Measurements from ENCODE around the gene MRGPRX1. TPM values are rescaled to one million over a fixed set of nuclear protein-coding genes. Genes with fewer than 3 reads are reported as not detected.

Gene MRGPRX1
- total and polyA plus RNA-seq, 2 of the 13 experiments (the other 11 are each of a cell fraction or from before 2014, with no cell fraction given) = not detected

DNA sequence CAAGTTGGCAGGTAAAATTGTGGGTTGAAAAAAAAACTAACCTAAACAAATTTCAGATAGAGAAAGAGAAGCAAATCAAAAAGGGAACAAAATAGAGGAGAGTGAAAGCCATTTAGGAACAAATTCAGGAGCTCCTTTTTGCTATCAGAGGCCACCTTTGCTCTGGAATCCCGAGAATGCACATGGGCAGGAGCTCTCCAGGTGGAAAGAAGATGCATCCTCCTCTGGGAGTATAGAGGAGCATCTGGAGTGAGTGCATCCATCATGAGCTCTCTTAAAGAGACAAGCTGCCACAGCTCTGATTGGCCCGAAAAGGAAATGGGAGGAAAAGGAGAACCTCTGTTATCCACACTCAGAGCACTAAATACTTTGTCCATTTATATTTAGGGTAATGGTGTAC is 26.3 kb downstream of the MRGPRX1 start:
- in situ Hi-C loops (cut with HindIII; ENCODE audit: extremely low pct_ligation_motif_present, low pct_unique_long_range_greater_than_20kb) = no loop called here
- peaks cover 0 to 55% of the 10 kb centered on the region in 2 experiments; a peak in 4 of 5 replicates for H3K27me3 ChIP-seq (ENCODE audit: control insufficient read depth in 1 of 2, insufficient read depth in 2 of 2, low read length in 2 of 2)
- H3K27ac ChIP-seq (ENCODE audit: extremely low read length, insufficient read depth, low read length) = no peak overlapping the region
- CTCF ChIA-PET (ENCODE audit: low intra/inter-chr PET ratio, low total read pairs) = no interaction called here
- TF ChIP-seq, protein P1, sequence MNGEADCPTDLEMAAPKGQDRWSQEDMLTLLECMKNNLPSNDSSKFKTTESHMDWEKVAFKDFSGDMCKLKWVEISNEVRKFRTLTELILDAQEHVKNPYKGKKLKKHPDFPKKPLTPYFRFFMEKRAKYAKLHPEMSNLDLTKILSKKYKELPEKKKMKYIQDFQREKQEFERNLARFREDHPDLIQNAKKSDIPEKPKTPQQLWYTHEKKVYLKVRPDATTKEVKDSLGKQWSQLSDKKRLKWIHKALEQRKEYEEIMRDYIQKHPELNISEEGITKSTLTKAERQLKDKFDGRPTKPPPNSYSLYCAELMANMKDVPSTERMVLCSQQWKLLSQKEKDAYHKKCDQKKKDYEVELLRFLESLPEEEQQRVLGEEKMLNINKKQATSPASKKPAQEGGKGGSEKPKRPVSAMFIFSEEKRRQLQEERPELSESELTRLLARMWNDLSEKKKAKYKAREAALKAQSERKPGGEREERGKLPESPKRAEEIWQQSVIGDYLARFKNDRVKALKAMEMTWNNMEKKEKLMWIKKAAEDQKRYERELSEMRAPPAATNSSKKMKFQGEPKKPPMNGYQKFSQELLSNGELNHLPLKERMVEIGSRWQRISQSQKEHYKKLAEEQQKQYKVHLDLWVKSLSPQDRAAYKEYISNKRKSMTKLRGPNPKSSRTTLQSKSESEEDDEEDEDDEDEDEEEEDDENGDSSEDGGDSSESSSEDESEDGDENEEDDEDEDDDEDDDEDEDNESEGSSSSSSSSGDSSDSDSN (CRISPR knock-in tag; IDR thresholded peaks at IDR 0.05) = no peak
- TF ChIP-seq KDM4B (CRISPR knock-in tag; IDR thresholded peaks at IDR 0.05) (no peak), RARG (CRISPR knock-in tag; IDR thresholded peaks at IDR 0.05; ENCODE audit: low read depth) (no peak), KDM5B (CRISPR knock-in tag; IDR thresholded peaks at IDR 0.05; ENCODE audit: borderline replicate concordance) (no peak), ATRX (CRISPR knock-in tag; IDR thresholded peaks at IDR 0.05; ENCODE audit: borderline replicate concordance) (no peak), SALL1 (CRISPR knock-in tag; IDR thresholded peaks at IDR 0.05) (no peak), ZNF335 (CRISPR knock-in tag; IDR thresholded peaks at IDR 0.05) (no peak), ZNF317 (CRISPR knock-in tag; IDR thresholded peaks at IDR 0.05) (no peak)
- TF ChIP-seq, protein P2, sequence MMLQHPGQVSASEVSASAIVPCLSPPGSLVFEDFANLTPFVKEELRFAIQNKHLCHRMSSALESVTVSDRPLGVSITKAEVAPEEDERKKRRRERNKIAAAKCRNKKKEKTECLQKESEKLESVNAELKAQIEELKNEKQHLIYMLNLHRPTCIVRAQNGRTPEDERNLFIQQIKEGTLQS (CRISPR knock-in tag; IDR thresholded peaks at IDR 0.05) = no peak
- TF ChIP-seq, protein P3, sequence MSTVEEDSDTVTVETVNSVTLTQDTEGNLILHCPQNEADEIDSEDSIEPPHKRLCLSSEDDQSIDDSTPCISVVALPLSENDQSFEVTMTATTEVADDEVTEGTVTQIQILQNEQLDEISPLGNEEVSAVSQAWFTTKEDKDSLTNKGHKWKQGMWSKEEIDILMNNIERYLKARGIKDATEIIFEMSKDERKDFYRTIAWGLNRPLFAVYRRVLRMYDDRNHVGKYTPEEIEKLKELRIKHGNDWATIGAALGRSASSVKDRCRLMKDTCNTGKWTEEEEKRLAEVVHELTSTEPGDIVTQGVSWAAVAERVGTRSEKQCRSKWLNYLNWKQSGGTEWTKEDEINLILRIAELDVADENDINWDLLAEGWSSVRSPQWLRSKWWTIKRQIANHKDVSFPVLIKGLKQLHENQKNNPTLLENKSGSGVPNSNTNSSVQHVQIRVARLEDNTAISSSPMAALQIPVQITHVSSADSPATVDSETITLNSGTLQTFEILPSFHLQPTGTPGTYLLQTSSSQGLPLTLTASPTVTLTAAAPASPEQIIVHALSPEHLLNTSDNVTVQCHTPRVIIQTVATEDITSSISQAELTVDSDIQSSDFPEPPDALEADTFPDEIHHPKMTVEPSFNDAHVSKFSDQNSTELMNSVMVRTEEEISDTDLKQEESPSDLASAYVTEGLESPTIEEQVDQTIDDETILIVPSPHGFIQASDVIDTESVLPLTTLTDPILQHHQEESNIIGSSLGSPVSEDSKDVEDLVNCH (CRISPR knock-in tag; IDR thresholded peaks at IDR 0.05) = no peak
- H2AFZ ChIP-seq (ENCODE audit: low read length) = no peak overlapping the region
- no peaks in the 10 kb centered on the region for H3K36me3 ChIP-seq (replicated peaks in 1 of 2; ENCODE audit: control insufficient read depth in 1 of 2, insufficient read depth in 2 of 2, low read length in 2 of 2)
- DNase-seq (ENCODE audit: low spot score) = no peak
- no peak overlapping the region for H3K4me2 ChIP-seq (ENCODE audit: low read depth, low read length)
- intact Hi-C loops (cut with micrococcal nuclease; ENCODE audit: unreplicated experiment) = no loop called here
- ATAC-seq = no peak
- no peaks in the 10 kb centered on the region for H4K20me1 ChIP-seq (ENCODE audit: insufficient read depth, low read length)
- no peak overlapping the region for H3K9ac ChIP-seq (ENCODE audit: insufficient read depth, low read depth, low read length)
- H3K79me2 ChIP-seq (ENCODE audit: insufficient read depth, low read length) = no peaks in the 10 kb centered on the region
- H3K4me3 ChIP-seq (replicated peaks in 1 of 3; ENCODE audit: insufficient read depth in 1 of 3, low read depth in 2 of 3, low read length in 3 of 3) = no peak overlapping the region
- no TSS peak for BruUV-seq (replicated peaks)
- WGBS (ENCODE audit: low lambda C conversion rate) = 0% methylated on average over 2 of the region's 2 CpGs
- POLR2A ChIA-PET = no interaction called here
- H3K9me3 ChIP-seq (ENCODE audit: low read length) = no peaks in the 10 kb centered on the region
- H3K4me1 ChIP-seq (ENCODE audit: insufficient read depth, low read length) = no peaks in the 10 kb centered on the region
- no peak for FAIRE-seq

Data from HepG2 (cell line).